ENCODE data around the gene RARA.

Gene RARA

DNA sequence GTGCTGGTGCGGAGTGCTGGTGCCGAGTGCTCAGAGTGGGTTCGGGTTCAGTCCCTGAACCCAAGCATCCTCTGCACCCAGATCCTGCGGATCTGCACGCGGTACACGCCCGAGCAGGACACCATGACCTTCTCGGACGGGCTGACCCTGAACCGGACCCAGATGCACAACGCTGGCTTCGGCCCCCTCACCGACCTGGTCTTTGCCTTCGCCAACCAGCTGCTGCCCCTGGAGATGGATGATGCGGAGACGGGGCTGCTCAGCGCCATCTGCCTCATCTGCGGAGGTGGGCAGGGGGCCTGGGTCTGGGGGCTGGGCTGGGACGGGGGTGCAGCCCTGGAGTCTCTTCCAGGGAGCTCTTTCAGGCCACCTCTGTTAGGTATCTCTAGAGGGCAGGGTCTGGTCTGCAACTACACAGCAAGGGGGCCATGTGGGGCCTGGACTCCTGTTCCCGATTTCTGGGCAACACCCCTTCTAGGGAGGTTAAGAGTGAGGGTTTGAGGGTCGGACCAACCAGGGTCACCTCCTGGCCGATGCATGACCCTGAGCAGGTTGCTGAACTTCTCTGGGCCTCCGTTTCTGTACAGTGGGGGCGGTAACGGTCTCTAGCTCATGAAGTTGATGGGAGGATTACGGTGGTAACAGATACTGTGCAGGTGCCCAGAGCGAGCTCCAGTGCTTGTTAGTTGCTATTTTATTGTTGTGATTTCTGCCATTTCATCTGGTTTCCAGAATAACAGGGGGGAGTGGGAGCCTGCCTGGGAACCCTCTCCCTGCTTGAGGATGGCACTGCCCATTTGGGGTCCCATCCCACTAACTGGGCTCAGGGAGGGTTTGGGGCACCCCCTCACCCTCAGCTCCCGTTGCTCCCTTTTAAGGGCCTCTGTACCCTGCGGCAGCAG, 45.5 kb downstream of the RARA start (continued):
- peak; percentile 56; the same call in 1 of the 2 replicates for TF ChIP-seq ZBTB10 (tag by site-specific recombination; IDR thresholded peaks at IDR 0.05)
- no peak for TF ChIP-seq ZNF404 (tag by site-specific recombination; IDR thresholded peaks at IDR 0.05)
- TF ChIP-seq, protein P1, sequence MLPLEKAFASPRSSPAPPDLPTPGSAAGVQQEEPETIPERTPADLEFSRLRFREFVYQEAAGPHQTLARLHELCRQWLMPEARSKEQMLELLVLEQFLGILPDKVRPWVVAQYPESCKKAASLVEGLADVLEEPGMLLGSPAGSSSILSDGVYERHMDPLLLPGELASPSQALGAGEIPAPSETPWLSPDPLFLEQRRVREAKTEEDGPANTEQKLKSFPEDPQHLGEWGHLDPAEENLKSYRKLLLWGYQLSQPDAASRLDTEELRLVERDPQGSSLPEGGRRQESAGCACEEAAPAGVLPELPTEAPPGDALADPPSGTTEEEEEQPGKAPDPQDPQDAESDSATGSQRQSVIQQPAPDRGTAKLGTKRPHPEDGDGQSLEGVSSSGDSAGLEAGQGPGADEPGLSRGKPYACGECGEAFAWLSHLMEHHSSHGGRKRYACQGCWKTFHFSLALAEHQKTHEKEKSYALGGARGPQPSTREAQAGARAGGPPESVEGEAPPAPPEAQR (tag by site-specific recombination; IDR thresholded peaks at IDR 0.05): no peak
- peak; percentile 55 for TF ChIP-seq ZBTB17 (tag by site-specific recombination; IDR thresholded peaks at IDR 0.05)
- TF ChIP-seq, protein P2, sequence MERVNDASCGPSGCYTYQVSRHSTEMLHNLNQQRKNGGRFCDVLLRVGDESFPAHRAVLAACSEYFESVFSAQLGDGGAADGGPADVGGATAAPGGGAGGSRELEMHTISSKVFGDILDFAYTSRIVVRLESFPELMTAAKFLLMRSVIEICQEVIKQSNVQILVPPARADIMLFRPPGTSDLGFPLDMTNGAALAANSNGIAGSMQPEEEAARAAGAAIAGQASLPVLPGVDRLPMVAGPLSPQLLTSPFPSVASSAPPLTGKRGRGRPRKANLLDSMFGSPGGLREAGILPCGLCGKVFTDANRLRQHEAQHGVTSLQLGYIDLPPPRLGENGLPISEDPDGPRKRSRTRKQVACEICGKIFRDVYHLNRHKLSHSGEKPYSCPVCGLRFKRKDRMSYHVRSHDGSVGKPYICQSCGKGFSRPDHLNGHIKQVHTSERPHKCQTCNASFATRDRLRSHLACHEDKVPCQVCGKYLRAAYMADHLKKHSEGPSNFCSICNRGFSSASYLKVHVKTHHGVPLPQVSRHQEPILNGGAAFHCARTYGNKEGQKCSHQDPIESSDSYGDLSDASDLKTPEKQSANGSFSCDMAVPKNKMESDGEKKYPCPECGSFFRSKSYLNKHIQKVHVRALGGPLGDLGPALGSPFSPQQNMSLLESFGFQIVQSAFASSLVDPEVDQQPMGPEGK (tag by site-specific recombination; IDR thresholded peaks at IDR 0.05): no peak
- TF ChIP-seq ZEB2 (tag by site-specific recombination; IDR thresholded peaks at IDR 0.05): no peak
- TF ChIP-seq ZNF558 (tag by site-specific recombination; IDR thresholded peaks at IDR 0.05): no peak
- TF ChIP-seq ZNF621 (tag by site-specific recombination; IDR thresholded peaks at IDR 0.05): no peak
- TF ChIP-seq ZNF707 (tag by site-specific recombination; IDR thresholded peaks at IDR 0.05): no peak
- no peak for TF ChIP-seq ZNF701 (tag by site-specific recombination; IDR thresholded peaks at IDR 0.05)
- TF ChIP-seq ZNF324 (tag by site-specific recombination; IDR thresholded peaks at IDR 0.05): no peak
- TF ChIP-seq KLF10 (tag by site-specific recombination; IDR thresholded peaks at IDR 0.05): no peak
- TF ChIP-seq ZNF10 (tag by site-specific recombination; IDR thresholded peaks at IDR 0.05): no peak
- TF ChIP-seq ZNF146 (tag by site-specific recombination; IDR thresholded peaks at IDR 0.05): no peak
- TF ChIP-seq ZNF777 (tag by site-specific recombination; IDR thresholded peaks at IDR 0.05; ENCODE audit: borderline replicate concordance): no peak
- TF ChIP-seq ZNF175 (tag by site-specific recombination; IDR thresholded peaks at IDR 0.05): no peak
- 0 out of 2 replicates have a peak, but pooled peaks have one; percentile 25 for TF ChIP-seq ZFP37 (tag by site-specific recombination; IDR thresholded peaks at IDR 0.05)
- TF ChIP-seq ZNF335 (tag by site-specific recombination; conservative IDR thresholded peaks at IDR 0.05): no peak
- no peak for TF ChIP-seq ZNF623 (tag by site-specific recombination; IDR thresholded peaks at IDR 0.05)
- TF ChIP-seq, protein P3, sequence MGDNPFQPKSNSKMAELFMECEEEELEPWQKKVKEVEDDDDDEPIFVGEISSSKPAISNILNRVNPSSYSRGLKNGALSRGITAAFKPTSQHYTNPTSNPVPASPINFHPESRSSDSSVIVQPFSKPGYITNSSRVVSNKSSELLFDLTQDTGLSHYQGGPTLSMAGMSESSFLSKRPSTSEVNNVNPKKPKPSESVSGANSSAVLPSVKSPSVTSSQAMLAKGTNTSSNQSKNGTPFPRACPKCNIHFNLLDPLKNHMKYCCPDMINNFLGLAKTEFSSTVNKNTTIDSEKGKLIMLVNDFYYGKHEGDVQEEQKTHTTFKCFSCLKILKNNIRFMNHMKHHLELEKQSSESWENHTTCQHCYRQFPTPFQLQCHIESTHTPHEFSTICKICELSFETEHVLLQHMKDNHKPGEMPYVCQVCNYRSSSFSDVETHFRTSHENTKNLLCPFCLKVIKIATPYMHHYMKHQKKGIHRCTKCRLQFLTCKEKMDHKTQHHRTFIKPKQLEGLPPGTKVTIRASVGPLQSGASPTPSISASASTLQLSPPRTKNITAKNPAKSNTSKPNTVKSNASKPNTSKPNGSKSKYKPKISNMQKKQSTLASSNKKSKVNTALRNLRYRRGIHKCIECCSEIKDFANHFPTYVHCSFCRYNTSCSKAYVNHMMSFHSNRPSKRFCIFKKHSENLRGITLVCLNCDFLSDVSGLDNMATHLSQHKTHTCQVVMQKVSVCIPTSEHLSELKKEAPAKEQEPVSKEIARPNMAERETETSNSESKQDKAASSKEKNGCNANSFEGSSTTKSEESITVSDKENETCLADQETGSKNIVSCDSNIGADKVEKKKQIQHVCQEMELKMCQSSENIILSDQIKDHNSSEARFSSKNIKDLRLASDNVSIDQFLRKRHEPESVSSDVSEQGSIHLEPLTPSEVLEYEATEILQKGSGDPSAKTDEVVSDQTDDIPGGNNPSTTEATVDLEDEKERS (tag by site-specific recombination; IDR thresholded peaks at IDR 0.05): no peak
- no peak for TF ChIP-seq ZBTB48 (tag by site-specific recombination; IDR thresholded peaks at IDR 0.05)
- TF ChIP-seq YY1 (tag by site-specific recombination; IDR thresholded peaks at IDR 0.05): no peak
- TF ChIP-seq ZNF600 (tag by site-specific recombination; IDR thresholded peaks at IDR 0.05): peak; percentile 48; the same call in 1 of the 2 replicates
- TF ChIP-seq, protein P4, sequence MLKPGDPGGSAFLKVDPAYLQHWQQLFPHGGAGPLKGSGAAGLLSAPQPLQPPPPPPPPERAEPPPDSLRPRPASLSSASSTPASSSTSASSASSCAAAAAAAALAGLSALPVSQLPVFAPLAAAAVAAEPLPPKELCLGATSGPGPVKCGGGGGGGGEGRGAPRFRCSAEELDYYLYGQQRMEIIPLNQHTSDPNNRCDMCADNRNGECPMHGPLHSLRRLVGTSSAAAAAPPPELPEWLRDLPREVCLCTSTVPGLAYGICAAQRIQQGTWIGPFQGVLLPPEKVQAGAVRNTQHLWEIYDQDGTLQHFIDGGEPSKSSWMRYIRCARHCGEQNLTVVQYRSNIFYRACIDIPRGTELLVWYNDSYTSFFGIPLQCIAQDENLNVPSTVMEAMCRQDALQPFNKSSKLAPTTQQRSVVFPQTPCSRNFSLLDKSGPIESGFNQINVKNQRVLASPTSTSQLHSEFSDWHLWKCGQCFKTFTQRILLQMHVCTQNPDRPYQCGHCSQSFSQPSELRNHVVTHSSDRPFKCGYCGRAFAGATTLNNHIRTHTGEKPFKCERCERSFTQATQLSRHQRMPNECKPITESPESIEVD (tag by site-specific recombination; IDR thresholded peaks at IDR 0.05): no peak
- no peak for TF ChIP-seq ZNF18 (tag by site-specific recombination; IDR thresholded peaks at IDR 0.05)
- TF ChIP-seq ZNF157 (tag by site-specific recombination; IDR thresholded peaks at IDR 0.05): no peak
- no peak for TF ChIP-seq ZIC2 (tag by site-specific recombination; IDR thresholded peaks at IDR 0.05)
- no peak for TF ChIP-seq ZNF366 (tag by site-specific recombination; conservative IDR thresholded peaks at IDR 0.05)
